Stimulated activated naive CD8-positive, alpha-beta T cell treated with anti-CD3 and anti-CD28 coated beads, Interleukin-15, amount 100 ng/mL, for 72 hours (primary cell): ENCODE data around the gene CST6.
"Not testable (repeated sequence)": the region's sequence is repeated elsewhere in the genome, so short reads cannot be mapped to it uniquely, and the experiment has no call there.

ENCODE experiments used
- ATAC-seq: fragments of 150-1000 bp; cut with Tn5 transposase; 2 replicates; pipeline ENCODE4 v1.10.0; 2021; ENCODE audit warnings: mild to moderate bottlenecking, moderate library complexity
- DNase-seq, 2 donors: peaks; one replicate each; pipeline ENCODE4 v3.0.0; 2021 to 2022
- H3K27ac Mint-ChIP-seq, 2 donors: one replicate each; pipeline ENCODE4 v1.8.0; 2022; ENCODE audit warnings: mild to moderate bottlenecking in 2 of 2, mixed read lengths in 2 of 2, moderate library complexity in 2 of 2
- H3K27me3 Mint-ChIP-seq: one replicate; pipeline ENCODE4 v1.8.0; 2022; ENCODE audit warnings: mixed read lengths
- H3K4me1 Mint-ChIP-seq: one replicate; pipeline ENCODE4 v1.8.0; 2022; ENCODE audit warnings: mild to moderate bottlenecking, mixed read lengths
- H3K4me3 Mint-ChIP-seq, 2 donors: one replicate each; pipeline ENCODE4 v1.8.0; 2022; ENCODE audit warnings: mild to moderate bottlenecking in 2 of 2, mixed read lengths in 2 of 2, moderate library complexity in 1 of 2
- H3K9me3 Mint-ChIP-seq, 2 donors: one replicate each; pipeline ENCODE4 v1.8.0; 2022; ENCODE audit warnings: mixed read lengths in 2 of 2

CST6 gene

GRCh38 chr11:66020618-66021357 is 9.0 kb downstream of the CST6 start:
- DNase-seq (peak in 1 of 2 donors; percentile 36), ATAC-seq (peak; percentile 44)
- peak overlapping the region in 1 of 2 donors; percentile 22 for H3K27ac Mint-ChIP-seq
- H3K4me1 Mint-ChIP-seq = peaks cover 41% of the 10 kb centered on the region
- H3K9me3 Mint-ChIP-seq = no peaks in the 10 kb centered on the region
- peaks cover 28% of the 10 kb centered on the region for H3K27me3 Mint-ChIP-seq
- H3K4me3 Mint-ChIP-seq = no peak overlapping the region

- DNase-seq (peak; percentile 81 to 85), ATAC-seq (peak; percentile 89)
- Mint-ChIP-seq H3K9me3 (no peaks in the 10 kb centered on the region), H3K4me1 (peaks cover 35% of the 10 kb centered on the region), H3K27me3 (peaks cover 28% of the 10 kb centered on the region), H3K27ac (peak overlapping the region in 1 of 2 donors; percentile 40), H3K4me3 (peak overlapping the region; percentile 61 to 69)
These were observed 10.8 kb downstream of the CST6 start for GRCh38 chr11:66022401-66023185.

- DNase-seq, H3K4me3 Mint-ChIP-seq, ATAC-seq, H3K27ac Mint-ChIP-seq, H3K9me3 Mint-ChIP-seq: not testable (repeated sequence)
- Mint-ChIP-seq H3K4me1 (peaks cover 33% of the 10 kb centered on the region), H3K27me3 (peaks cover 28% of the 10 kb centered on the region)
These were observed 11.3 kb downstream of the CST6 start for GRCh38 chr11:66023186-66023440.

- H3K4me1 Mint-ChIP-seq = peaks cover 18% of the 10 kb centered on the region
- H3K27ac Mint-ChIP-seq = no peak within 1 kb of the TSS
- DNase-seq (no peak), ATAC-seq (no peak)
- H3K9me3 Mint-ChIP-seq = no peaks in the 10 kb centered on the region
- H3K4me3 Mint-ChIP-seq = no peak within 1 kb of the TSS
- peaks cover 28% of the 10 kb centered on the region for H3K27me3 Mint-ChIP-seq
These were observed 14.3 kb downstream of the CST6 start, which contains the start of gene CATSPER1 for GRCh38 chr11:66026017-66026529. CATSPER1 (minus strand) TSS chr11:66026479; CDS start chr11:66026379, 100 bp downstream.

- DNase-seq (no peak), ATAC-seq (no peak)
- Mint-ChIP-seq H3K4me1 (no peaks in the 10 kb centered on the region), H3K27ac (no peak overlapping the region), H3K4me3 (no peak overlapping the region), H3K27me3 (peaks cover 13% of the 10 kb centered on the region), H3K9me3 (no peaks in the 10 kb centered on the region)
These were observed 21.3 kb downstream of the CST6 start for GRCh38 chr11:66032957-66033735.

GRCh38 chr11:66035653-66036333 is 24.0 kb downstream of the CST6 start:
- DNase-seq = no peak
- no peaks in the 10 kb centered on the region for H3K4me1 Mint-ChIP-seq
- H3K27me3 Mint-ChIP-seq = peaks cover 13% of the 10 kb centered on the region
- no peaks in the 10 kb centered on the region for H3K9me3 Mint-ChIP-seq
- no peak overlapping the region for H3K27ac Mint-ChIP-seq
- ATAC-seq = no peak
- H3K4me3 Mint-ChIP-seq = no peak overlapping the region

- no peak for ATAC-seq
- no peak for DNase-seq
- H3K9me3 Mint-ChIP-seq = no peaks in the 10 kb centered on the region
- H3K4me3 Mint-ChIP-seq = no peak overlapping the region
- H3K4me1 Mint-ChIP-seq = no peaks in the 10 kb centered on the region
- no peak overlapping the region for H3K27ac Mint-ChIP-seq
- peaks cover 13% of the 10 kb centered on the region for H3K27me3 Mint-ChIP-seq
These were observed 24.5 kb downstream of the CST6 start for GRCh38 chr11:66036334-66036710.

- Mint-ChIP-seq H3K27ac (no peak overlapping the region), H3K4me3 (no peak overlapping the region), H3K9me3 (no peaks in the 10 kb centered on the region), H3K27me3 (peaks cover 13% of the 10 kb centered on the region), H3K4me1 (no peaks in the 10 kb centered on the region)
- DNase-seq (no peak), ATAC-seq (no peak)
These were observed 25.5 kb downstream of the CST6 start for GRCh38 chr11:66037327-66037726.

- DNase-seq (no peak), ATAC-seq (no peak)
- no peaks in the 10 kb centered on the region for H3K9me3 Mint-ChIP-seq
- no peak overlapping the region for H3K4me3 Mint-ChIP-seq
- no peak overlapping the region for H3K27ac Mint-ChIP-seq
- H3K4me1 Mint-ChIP-seq = peaks cover 5% of the 10 kb centered on the region
- H3K27me3 Mint-ChIP-seq = peaks cover 9% of the 10 kb centered on the region
These were observed 28.0 kb downstream of the CST6 start for GRCh38 chr11:66039765-66040164.

GRCh38 chr11:66042227-66042995 is 30.6 kb downstream of the CST6 start:
- Mint-ChIP-seq H3K4me1 (peaks cover 17% of the 10 kb centered on the region), H3K9me3 (no peaks in the 10 kb centered on the region), H3K27ac (no peak overlapping the region), H3K4me3 (no peak overlapping the region), H3K27me3 (peaks cover 7% of the 10 kb centered on the region)
- DNase-seq (no peak), ATAC-seq (no peak)

- H3K27me3 Mint-ChIP-seq = peaks cover 13% of the 10 kb centered on the region
- H3K27ac Mint-ChIP-seq = no peak overlapping the region
- DNase-seq (no peak), ATAC-seq (no peak)
- H3K4me1 Mint-ChIP-seq = peaks cover 17% of the 10 kb centered on the region
- no peak overlapping the region for H3K4me3 Mint-ChIP-seq
- H3K9me3 Mint-ChIP-seq = no peaks in the 10 kb centered on the region
These were observed 31.4 kb downstream of the CST6 start for GRCh38 chr11:66042996-66043906.

- Mint-ChIP-seq H3K27ac (no peak overlapping the region), H3K9me3 (no peaks in the 10 kb centered on the region), H3K27me3 (peaks cover 27% of the 10 kb centered on the region), H3K4me3 (peak overlapping the region; percentile 20 to 63), H3K4me1 (peaks cover 30% of the 10 kb centered on the region)
- no peak for DNase-seq
- peak; percentile 29 for ATAC-seq
These were observed 32.9 kb downstream of the CST6 start for GRCh38 chr11:66044757-66045156.

GRCh38 chr11:66045177-66045639 is 33.4 kb downstream of the CST6 start:
- no peaks in the 10 kb centered on the region for H3K9me3 Mint-ChIP-seq
- H3K27me3 Mint-ChIP-seq = peaks cover 29% of the 10 kb centered on the region
- peak; percentile 82 to 83 for DNase-seq
- peaks cover 33% of the 10 kb centered on the region for H3K4me1 Mint-ChIP-seq
- peak; percentile 91 for ATAC-seq
- H3K4me3 Mint-ChIP-seq = peak overlapping the region; percentile 45 to 63
- H3K27ac Mint-ChIP-seq = no peak overlapping the region

- no peaks in the 10 kb centered on the region for H3K9me3 Mint-ChIP-seq
- no peak overlapping the region for H3K4me3 Mint-ChIP-seq
- peaks cover 46% of the 10 kb centered on the region for H3K4me1 Mint-ChIP-seq
- H3K27me3 Mint-ChIP-seq = peaks cover 29% of the 10 kb centered on the region
- DNase-seq (no peak), ATAC-seq (no peak)
- H3K27ac Mint-ChIP-seq = peak overlapping the region in 1 of 2 donors; percentile 66
These were observed 35.1 kb downstream of the CST6 start for GRCh38 chr11:66046901-66047300.
